ENCODE data around the gene NFKBIZ.

The NFKBIZ gene, protein sequence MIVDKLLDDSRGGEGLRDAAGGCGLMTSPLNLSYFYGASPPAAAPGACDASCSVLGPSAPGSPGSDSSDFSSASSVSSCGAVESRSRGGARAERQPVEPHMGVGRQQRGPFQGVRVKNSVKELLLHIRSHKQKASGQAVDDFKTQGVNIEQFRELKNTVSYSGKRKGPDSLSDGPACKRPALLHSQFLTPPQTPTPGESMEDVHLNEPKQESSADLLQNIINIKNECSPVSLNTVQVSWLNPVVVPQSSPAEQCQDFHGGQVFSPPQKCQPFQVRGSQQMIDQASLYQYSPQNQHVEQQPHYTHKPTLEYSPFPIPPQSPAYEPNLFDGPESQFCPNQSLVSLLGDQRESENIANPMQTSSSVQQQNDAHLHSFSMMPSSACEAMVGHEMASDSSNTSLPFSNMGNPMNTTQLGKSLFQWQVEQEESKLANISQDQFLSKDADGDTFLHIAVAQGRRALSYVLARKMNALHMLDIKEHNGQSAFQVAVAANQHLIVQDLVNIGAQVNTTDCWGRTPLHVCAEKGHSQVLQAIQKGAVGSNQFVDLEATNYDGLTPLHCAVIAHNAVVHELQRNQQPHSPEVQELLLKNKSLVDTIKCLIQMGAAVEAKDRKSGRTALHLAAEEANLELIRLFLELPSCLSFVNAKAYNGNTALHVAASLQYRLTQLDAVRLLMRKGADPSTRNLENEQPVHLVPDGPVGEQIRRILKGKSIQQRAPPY

DNA sequence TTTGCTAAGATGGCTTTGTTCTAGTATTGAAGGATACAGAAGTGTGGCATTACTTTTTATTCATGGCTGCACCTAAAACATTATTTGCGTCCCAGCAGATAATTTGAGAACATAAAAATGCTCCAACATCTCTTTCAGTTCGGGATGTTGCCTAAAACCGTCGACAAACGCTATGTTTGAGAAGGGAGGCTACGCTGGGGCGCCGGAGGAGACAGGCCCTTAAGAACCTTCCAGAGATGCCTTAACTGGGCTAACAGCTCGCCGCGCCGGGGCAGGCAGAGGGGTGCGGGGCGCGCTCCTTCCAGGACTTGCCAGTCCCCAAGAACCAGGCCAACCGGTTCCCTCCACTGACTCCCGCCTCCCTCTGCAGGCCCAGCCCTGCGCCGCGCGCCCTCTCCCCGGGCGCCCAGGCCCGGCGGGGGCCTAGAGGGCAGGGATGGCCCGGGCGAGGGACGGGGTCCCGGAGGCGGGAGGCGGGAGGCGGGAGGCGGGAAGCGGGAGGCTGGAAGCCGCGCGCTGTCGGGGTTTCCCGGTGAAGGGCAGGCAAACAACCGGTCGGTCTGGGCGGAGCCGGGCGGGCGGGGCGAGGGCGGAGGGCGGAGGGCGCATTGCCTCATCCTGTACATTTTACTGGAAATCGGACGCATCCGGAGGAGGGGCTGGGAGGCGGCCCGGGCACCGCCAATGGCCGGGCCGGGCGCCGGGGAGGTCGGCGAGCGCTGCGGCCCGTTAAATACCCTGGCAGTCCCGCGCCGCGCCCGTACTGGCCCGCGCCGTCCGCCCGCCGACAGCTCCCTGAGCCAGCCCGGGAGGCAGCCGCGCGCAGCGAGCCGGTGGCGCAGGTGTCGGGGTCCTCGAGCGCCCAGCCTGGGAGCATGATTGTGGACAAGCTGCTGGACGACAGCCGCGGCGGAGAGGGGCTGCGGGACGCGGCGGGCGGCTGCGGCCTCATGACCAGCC, at the start of gene NFKBIZ:
Gene NFKBIZ, plus strand, starts transcription at position 761 of the 960 bp plus-strand sequence. Its CDS starts 115 bp downstream, at position 876.
- DNase-seq (ENCODE audit: low read depth) = peak; percentile 96

DNA sequence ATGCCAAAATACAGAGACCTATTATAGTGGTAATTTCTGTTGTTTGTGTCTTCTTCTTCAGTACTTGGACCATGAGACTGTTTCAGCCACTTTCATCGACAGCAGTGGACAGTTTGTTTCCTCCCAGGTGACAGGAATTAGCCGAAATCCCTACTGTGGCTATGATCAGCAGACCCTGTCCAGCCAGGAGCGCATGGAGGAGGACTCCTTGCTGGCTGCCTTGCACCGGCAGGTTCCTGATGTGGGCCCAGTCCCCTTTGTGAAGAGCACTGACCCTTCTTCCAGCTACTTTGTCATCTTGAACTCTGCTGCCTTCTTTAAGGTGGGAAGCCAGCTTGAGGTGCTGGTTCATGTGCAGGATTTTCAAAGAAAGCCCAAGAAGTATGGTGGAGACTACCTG, 48.1 kb upstream of the NFKBIZ start:
- no peak for DNase-seq (ENCODE audit: low read depth)

DNA sequence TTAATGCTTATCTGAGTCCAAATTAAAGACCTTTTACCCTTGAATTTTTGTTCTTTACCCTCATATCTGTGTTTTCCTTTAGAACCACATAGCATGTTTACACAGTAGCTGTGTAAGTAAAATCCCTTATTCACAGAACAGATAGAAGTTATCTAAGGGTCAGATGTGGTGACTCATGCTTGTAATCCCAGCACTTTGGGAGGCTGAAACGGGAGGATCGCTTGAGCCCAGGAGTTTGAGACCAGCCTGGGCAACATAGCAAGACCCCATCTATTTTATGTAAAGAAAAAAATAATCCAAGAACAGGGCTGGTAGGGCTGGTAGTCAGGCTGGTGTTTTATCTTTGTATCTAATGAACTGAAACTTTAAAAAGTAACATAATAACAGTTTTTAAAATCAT, 47.1 kb upstream of the NFKBIZ start:
- DNase-seq (ENCODE audit: low read depth) = no peak

DNA sequence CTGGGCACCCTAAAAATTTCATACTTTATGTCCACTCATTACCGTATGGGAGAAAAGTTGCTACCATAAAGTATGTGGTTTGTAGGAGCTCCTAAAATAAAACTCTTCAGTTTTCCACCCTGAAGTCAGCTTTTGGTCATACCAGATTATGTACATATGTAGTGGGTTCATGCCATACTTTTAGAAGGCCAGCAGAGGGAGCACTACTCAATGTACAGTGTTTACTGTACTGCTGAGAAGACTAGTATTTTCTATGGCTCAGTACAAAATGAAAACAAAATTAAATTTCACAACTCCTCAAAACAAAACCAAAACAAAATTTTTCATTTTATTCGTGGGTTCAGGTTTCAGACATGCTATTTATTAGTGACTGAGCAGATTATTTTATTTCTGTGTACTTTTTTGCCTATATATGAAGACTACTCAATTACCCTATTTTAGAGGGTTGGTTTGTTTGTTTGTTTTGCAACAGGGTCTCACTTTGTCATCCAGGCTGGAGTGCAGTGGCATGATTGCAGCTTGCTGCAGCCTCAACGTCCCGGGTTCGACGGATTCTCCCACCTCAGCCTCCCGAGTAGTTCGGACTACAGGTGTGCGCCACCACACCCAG, 46.0 kb upstream of the NFKBIZ start:
- DNase-seq (ENCODE audit: low read depth) = peak; percentile 78

DNA sequence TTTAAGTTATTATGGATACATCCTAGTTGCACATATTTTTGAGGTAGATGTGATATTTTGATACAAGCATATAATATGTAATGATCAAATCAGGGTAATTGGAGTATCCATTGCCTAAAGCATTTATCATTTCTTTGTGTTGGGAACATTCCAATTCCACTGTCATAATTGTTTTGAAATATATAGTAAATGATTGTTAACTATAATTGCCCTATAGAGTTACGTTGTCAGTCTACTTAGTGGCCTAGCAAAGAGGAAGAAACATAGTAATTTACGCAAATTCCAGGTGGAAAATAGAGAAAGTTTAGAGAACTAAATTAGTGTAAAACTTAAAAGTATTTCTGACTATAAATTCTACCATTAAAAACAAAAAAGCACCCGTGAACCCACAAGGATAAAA, 45.4 kb upstream of the NFKBIZ start:
- no peak for DNase-seq (ENCODE audit: low read depth)

DNA sequence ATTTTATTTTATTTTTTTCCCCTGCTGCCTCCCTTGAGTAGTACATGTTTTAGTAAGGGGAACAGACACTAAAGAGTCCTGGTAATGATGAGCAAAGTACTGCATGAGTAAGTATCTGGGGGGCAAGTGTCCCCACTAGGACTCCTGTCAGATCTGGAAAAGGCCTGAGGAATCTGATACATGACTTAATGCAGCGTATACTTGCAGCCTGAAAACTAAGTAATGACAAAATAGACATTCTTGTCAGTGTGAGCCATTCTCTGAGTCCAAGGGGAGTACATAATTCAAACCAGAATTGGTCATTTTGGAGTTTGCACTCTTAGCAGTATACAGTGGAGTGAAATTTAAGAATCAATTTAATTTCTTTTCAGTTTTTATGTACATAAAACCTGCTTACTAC, 42.8 kb upstream of the NFKBIZ start:
- DNase-seq (ENCODE audit: low read depth) = peak; percentile 32

DNA sequence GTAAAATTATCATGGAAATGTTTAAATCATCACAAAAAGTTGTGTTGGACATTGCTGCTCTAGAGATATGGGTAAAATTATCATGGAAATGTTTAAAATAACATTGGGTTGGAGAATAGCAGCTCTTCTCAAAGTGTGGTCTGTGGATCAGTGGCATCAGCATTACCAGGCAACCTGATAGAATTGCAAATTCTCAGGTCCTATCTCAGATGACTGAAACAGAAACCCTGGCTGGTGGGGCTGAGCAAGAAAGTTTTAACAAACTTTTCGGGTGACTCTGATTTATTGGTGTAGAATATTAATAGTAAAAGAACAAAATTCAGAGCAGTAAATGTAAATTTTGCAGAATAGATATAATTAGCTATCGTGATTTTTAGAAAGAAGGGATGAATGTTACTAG, 41.4 kb upstream of the NFKBIZ start:
- DNase-seq (ENCODE audit: low read depth) = no peak

DNA sequence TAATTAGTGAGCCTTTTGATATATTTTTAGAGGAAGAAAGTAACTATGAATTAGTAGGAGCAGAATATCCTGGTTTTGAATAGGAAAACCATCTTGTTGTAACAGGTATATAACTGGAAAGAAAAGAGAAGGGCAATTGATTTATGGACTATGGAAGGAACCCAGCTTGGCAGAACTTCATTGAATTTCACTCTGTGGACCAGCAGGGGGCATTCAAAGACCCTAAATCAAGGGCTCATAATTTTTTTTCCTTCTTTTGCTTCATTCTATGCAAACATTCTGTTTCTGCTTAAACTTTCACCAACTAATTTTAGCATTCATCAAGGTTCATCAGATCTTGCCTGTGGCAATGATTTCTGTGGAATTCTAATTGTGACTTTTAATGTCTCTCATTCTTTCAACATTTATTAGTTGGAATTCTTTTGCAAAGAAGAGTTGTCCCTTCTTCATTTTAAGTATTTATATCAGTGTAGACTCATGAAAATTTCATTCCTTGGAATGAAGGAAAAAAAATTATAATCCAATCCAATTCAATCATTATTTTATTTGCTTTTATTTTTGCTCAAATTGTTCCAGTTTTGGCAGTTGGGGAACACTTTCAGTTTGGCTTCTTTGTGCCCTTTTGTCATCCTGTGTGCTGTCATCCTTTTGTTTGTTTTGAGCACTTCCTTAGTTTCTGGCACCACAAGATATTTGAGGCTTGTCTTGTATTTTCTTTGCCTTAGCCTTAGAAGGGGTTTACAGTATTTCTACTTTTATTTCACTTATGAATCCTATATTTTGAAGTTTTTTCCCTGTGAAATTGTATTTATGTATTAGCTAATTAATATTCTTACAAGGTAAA, 39.9 kb upstream of the NFKBIZ start:
- DNase-seq (ENCODE audit: low read depth) = peak; percentile 69

DNA sequence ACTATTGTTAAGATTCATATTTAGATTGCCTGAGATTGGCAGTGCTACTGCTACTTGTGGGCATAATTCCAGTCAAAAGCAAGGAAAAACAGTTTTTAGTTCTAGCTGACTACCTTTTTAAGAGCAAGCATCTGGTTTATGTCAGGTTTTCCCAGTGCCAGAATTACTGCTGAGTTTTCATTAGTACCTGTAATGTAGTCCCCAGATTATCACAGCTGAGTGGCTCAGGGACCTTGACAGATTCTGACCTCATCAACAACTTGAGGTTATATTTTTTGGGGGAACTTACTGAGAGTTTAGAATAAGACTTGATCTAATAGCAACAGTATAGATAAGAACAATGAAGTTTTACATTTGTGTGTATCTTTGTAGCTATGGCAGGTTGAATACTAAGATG, 39.3 kb upstream of the NFKBIZ start:
- no peak for DNase-seq (ENCODE audit: low read depth)

DNA sequence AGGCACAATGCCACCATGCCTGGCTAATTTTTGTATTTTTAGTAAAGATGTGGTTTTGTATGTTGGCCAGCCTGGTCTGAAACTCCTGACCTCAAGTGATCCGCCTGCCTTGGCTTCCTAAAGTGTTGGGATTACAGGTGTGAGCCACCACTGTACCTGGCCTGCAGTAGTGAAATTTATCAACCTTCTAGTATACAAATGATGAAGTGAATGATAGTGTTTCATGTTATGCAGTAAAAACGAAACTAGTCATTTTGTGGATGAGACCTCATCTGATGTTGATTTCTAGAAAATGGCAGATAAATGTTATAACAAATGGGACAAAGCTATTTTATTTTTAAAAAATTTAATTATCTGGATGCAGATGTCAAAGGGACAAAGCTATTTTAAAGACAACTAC, 37.4 kb upstream of the NFKBIZ start:
- no peak for DNase-seq (ENCODE audit: low read depth)

DNA sequence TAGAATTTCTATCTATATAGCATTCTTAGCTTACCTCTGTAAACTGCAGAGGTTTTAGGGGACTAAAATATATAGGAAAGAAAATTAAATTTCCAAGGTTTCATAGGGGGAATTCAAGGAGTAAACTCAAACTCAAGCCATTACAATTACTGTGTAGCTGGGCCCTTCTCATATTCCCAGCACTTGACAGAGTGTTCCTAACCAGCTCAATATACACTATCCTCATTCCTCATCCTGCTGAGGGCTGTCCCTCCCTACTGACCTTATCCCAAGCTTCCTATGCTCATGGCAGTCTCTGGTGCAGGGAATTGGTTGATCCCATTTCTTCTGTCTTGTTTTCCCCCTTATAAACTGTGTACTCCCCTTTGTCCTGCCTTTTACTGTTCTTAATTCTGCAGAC, 36.4 kb upstream of the NFKBIZ start:
- DNase-seq (ENCODE audit: low read depth) = no peak

DNA sequence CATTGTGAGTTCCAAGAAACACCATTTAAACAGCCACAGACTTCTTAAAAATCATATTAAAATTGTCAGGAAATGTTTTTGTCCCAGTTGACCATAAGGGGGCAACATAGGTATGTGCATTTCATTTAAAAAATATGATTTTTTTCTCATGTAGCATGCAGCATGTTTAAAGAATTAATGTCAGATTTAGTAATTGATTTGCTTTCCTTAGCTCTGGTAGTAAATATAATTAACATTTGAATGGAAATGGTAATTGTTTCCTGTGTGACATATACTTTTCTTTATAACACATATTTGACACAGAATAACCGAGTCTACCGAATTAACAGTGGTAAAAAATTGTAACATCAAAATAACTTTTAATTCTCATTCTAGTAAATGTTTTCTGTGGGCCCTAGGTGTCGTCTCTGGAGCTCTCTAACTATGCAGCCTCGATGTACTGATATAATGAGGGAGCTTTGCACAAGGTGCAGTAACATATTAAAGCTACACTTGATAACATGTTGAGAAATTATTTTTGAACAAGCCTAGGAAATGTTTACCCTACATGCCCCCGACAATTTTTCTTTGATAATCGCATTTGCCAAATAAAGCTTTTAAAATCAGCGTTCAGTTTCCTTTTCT, 35.4 kb upstream of the NFKBIZ start:
- DNase-seq (ENCODE audit: low read depth) = peak; percentile 57

DNA sequence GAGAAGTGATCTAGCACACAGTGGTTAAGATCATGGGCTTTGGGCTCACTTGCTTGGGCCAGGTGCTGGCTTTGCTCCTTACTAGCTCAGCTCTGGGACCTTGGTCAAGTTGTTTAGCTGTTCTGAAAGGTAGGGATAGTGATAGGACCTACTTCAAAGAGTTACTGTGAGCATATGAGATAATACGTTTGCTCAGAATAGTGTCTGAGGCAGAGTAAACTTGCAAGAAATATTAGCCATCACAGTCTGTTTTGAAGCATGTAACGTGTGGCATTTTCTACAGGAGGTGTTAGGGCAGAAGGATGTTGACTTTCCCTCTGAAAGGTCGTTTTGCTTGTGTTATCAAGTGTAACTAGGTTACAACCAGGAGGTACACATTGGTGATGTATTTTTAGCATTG, 34.5 kb upstream of the NFKBIZ start:
- no peak for DNase-seq (ENCODE audit: low read depth)

DNA sequence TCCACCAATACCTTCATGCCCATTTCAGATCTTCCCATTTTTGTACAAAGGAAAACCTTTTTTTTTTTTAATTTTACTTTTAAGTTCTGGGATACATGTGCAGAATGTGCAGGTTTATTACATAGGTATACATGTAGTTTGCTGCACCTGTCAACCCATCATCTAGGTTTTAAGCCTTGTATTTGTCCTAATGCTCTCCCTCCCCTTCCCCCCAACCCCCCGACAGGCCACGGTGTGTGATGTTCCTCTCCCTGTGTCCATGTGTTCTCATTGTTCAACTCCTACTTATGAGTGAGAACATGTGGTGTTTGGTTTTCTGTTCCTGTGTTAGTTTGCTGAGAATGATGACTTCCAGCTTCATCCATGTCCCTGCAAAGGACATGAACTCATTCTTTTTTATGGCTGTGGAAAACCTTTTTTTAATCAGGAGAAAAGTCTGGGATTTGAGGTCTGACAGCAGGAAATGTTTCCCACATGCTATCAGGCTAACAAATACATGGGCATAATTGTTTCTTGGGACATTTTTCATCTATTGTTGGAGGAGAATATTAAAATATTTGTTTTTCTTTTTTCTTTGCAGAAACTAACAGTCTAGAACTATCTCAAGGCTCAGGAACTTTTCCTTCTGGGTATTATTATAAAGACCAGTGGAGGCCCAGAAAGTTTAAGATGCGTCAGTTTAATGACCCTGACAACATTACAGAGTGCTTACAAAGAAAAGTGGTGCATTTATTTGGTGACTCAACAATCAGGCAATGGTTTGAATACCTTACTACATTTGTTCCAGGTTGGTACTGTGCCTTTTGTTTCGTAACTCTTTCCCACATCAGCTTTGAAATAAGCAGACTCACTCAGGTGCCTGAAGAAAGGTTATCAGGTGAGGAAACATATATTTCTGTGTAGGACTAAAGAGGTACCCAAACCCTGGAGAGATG, 32.8 kb upstream of the NFKBIZ start:
- peak; percentile 74 for DNase-seq (ENCODE audit: low read depth)

DNA sequence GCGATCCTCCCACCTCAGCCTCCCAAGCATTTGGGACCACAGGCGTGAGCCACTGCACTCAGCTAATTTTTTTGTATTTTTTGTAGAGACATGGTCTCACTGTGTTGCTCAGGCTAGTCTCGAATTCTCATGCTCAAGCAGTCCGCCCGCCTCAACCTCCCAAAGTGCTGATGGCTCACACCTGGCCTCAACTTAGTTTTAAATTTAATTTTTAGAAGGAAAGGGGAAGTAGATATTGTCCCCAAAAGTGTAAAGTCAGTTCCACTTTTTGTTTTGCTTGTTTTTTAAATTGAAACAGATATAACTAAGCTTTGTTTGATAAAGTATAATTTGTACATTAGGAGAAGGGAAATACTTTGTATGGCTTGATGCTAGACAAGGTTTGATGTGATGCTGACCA, 31.3 kb upstream of the NFKBIZ start:
- DNase-seq (ENCODE audit: low read depth) = no peak

DNA sequence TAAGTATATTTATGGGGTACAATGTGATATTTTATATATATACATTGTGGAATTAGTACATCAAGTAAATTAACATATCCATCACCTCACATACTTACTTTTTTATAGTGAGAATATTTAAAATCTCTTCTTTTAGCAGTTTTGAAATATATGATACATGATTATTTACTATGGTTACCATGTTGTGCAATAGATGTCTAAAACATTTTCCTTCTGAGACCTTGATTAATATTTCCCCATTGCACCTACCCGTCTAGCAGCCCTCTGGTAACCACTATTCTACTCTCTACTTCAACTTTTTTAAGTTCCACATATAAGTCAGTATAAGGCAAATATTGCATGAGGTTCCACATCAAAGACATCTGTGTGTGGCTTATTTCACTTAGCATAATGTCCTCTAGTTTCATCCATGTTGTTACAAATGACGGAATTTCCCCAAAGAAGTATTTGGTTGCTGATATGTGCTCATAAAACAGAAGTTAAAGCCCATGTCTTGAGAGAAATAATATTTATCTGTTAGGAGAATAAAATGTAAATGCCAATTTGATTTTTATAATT, 29.6 kb upstream of the NFKBIZ start:
- no peak for DNase-seq (ENCODE audit: low read depth)

DNA sequence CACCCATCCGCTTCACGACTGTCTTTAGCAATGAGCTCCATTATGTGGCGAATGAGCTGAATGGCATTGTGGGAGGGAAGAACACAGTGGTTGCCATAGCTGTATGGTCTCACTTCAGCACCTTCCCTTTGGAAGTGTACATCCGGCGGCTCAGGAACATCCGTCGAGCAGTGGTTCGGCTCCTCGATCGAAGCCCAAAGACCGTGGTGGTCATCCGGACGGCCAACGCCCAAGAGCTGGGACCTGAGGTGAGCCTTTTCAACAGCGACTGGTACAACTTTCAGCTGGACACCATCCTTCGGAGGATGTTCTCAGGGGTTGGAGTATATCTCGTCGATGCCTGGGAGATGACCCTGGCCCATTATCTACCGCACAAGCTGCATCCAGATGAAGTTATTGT, 27.8 kb upstream of the NFKBIZ start:
- no peak for DNase-seq (ENCODE audit: low read depth)

DNA sequence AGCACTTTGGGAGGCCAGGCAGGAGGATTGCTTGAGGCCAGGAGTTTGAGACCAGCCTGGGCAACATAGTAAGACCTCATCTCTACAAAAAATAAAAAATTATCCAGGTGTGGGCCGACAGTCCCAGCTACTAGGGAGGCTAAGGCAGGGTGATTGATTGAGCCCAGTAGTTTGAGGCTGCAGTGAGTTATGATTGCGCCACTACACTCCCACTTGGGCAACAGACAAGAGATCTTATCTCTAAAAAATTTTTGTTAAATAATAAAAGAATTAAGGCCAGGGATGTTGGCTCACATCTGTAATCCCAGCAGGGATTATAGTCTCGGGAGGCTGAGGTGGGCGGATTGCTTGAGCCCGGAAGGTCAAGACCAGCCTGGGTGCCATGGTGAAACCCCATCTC, 25.8 kb upstream of the NFKBIZ start:
- DNase-seq (ENCODE audit: low read depth) = peak; percentile 23

DNA sequence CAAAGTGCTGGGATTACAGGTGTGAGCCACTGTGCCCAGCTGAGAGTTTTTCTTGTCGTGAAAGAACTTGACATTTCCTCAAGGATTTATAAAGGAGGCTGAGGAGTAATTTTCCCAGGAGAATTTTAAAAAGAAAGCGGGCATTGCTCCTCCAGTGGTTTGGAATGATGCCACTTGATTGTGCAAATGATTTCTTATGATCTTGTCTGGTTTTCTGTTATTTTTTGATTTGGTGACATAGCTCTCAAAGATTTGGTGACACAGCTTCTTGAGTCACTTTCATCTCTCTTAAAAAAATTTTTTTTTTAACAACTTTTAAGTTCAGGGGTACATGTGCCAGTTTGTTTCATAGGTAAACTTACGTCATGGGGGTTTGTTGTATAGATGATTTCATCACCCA, 24.6 kb upstream of the NFKBIZ start:
- peak; percentile 61 for DNase-seq (ENCODE audit: low read depth)

Measured in EH (cell line).